Measurements from ENCODE around the gene KIF3C. TPM values are rescaled to one million over a fixed set of nuclear protein-coding genes. Genes with fewer than 3 reads are reported as not detected.
A peak's percentile ranks its signal among the peaks of the same experiment; 100 is the strongest.

KIF3C gene
- total RNA-seq, 1 experiment from 2014 or later: 12.8 TPM

- H3K79me2 ChIP-seq (ENCODE audit: low read length): peaks cover 56% of the 10 kb centered on the region
- POLR2A ChIA-PET (ENCODE audit: unreplicated experiment): interaction anchor here (0.6 kb wide), 1 partner anchor 83 kb away, joined by 3 read pairs; no protein-coding TSS in a partner anchor
- no peak overlapping the region for H2AFZ ChIP-seq (ENCODE audit: low read length)
Measured at GRCh38 chr2:25977768-25978167, 4.5 kb downstream of the KIF3C start.

GRCh38 chr2:25976983-25977741 lies 5.1 kb downstream of the KIF3C start:
- Histone ChIP-seq H3K36me3 (ENCODE audit: low read depth, low read length) (no peaks in the 10 kb centered on the region), H2AFZ (ENCODE audit: low read length) (no peak overlapping the region), H3K9ac (ENCODE audit: low read length) (peak overlapping the region; percentile 44), H3K27me3 (ENCODE audit: low read length) (no peaks in the 10 kb centered on the region), H4K20me1 (ENCODE audit: low read length) (no peaks in the 10 kb centered on the region), H3F3A (ENCODE audit: low read length, unreplicated experiment) (no peaks in the 10 kb centered on the region), H3K4me2 (ENCODE audit: low read length) (peak overlapping the region; percentile 68), H3K27ac (ENCODE audit: low read length) (peak overlapping the region; percentile 90), H3K4me3 (ENCODE audit: low read length) (peak overlapping the region; percentile 11; the same call in 1 of the 2 replicates), H3K4me1 (ENCODE audit: insufficient read depth, low read length) (peaks cover 47% of the 10 kb centered on the region), H3K9me3 (ENCODE audit: low read length) (no peaks in the 10 kb centered on the region), H3K79me2 (ENCODE audit: low read length) (peaks cover 56% of the 10 kb centered on the region), H3K9me2 (replicated peaks; ENCODE audit: low read length) (no peaks in the 10 kb centered on the region)
- TF ChIP-seq EZH2 (IDR thresholded peaks at IDR 0.05; ENCODE audit: low read length, unreplicated experiment) (no peak), CTCF (conservative IDR thresholded peaks at IDR 0.05; ENCODE audit: low read depth, low read length) (no peak), EZH2phosphoT487 (IDR thresholded peaks at IDR 0.05; ENCODE audit: borderline replicate concordance, low read length) (no peak)
- DNase-seq (peak; percentile 53), ATAC-seq (peak; percentile 60)
- ChIA-PET POLR2A (ENCODE audit: unreplicated experiment) (no interaction called here), CTCF (no interaction called here)
- intact Hi-C loops (cut with micrococcal nuclease): no loop called here
- BruUV-seq (replicated peaks): no TSS peak

More at GRCh38 chr2:25977768-25978167, 4.5 kb downstream of the KIF3C start:
- Histone ChIP-seq H4K20me1 (ENCODE audit: low read length) (no peaks in the 10 kb centered on the region), H3F3A (ENCODE audit: low read length, unreplicated experiment) (no peaks in the 10 kb centered on the region), H3K27me3 (ENCODE audit: low read length) (no peaks in the 10 kb centered on the region), H3K4me3 (ENCODE audit: low read length) (peak overlapping the region; percentile 11; the same call in 1 of the 2 replicates), H3K4me2 (ENCODE audit: low read length) (peak overlapping the region; percentile 68), H3K27ac (ENCODE audit: low read length) (peak overlapping the region; percentile 90), H3K9me3 (ENCODE audit: low read length) (no peaks in the 10 kb centered on the region), H3K4me1 (ENCODE audit: insufficient read depth, low read length) (peaks cover 45% of the 10 kb centered on the region), H3K9ac (ENCODE audit: low read length) (peak overlapping the region; percentile 44), H3K36me3 (ENCODE audit: low read depth, low read length) (no peaks in the 10 kb centered on the region), H3K9me2 (replicated peaks; ENCODE audit: low read length) (no peaks in the 10 kb centered on the region)
- no TSS peak for BruUV-seq (replicated peaks)
- intact Hi-C loops (cut with micrococcal nuclease): no loop called here
- DNase-seq: peak; percentile 97
- TF ChIP-seq EZH2phosphoT487 (IDR thresholded peaks at IDR 0.05; ENCODE audit: borderline replicate concordance, low read length) (no peak), EZH2 (IDR thresholded peaks at IDR 0.05; ENCODE audit: low read length, unreplicated experiment) (no peak), CTCF (conservative IDR thresholded peaks at IDR 0.05; ENCODE audit: low read depth, low read length) (no peak)
- CTCF ChIA-PET: no interaction called here
- ATAC-seq: peak; percentile 64

Measured in PC-3 (cell line).